Right ventricle myocardium inferior (tissue), 1 donor: ENCODE results near the gene CD274. TPM values are rescaled to one million over a fixed set of nuclear protein-coding genes. Genes with fewer than 3 reads are reported as not detected.
"Not testable (repeated sequence)": the region's sequence is repeated elsewhere in the genome, so short reads cannot be mapped to it uniquely, and the experiment has no call there.

Source experiments
- ATAC-seq: fragments of 200-7000 bp; cut with Tn5 transposase; one replicate; pipeline ENCODE4 v1.9.1; 2020; ENCODE audit warnings: mild to moderate bottlenecking, moderate library complexity
- DNase-seq: peaks from one replicate; pipeline ENCODE4 v3.0.0; 2021; ENCODE audit errors: missing footprints
- intact Hi-C: fragments of 100-400 bp; cut with DNase I; formaldehyde crosslinking; loops from one replicate; pipeline ENCODE4 v1.11.0; 2022
- total RNA-seq: library from RNA; stranded (reverse); fragmentation: NEBNext Ultra II Directional; extraction: Animal tissue kit (Norgen Biotek cat#: 25700); gene quantifications from one replicate; pipeline ENCODE4 v1.2.1, GENCODE V29; 2021
- donor health status: DM: no; HTN: yes; CAD: no; lungs with severe emphysema.

Gene CD274
- total RNA-seq, 1 donor from 2014 or later: 12.0 TPM

DNA sequence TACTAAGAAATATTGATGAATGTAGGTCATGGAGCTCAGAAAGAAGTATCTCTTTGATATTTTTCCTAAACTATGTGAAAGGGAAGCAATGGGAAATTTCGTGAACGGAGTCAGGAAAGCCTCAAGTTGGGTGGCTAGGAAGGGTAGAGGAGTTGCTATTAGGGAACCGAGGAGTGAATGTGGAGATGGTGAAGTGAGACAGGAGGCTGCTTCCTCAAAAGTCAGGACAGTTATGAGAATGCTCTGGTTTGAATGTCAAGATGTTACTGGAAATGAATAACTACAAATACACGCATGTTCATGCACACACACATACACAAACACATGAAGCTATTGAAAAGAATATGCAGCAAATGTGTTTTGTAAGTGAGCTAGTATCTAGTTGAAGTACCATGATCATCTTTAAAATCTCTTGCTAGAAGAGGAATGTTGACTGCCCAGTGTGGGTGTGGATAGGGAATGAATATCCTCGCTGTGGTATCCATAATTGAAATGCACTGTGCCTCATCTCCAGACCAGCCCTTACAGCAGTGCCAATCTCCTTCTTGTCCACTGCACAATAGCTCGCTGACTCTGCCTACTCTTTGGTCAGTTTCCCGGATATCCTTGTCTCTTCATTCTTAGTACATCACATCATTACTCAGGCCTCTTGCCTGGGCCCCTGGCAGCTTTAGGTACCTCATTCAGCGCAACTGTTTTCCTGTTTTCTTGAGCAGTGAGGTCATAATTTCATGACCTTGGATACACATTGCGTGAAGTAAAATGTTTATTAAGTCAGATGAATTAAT lies 38.1 kb downstream of the CD274 start:
- DNase-seq (no peak), ATAC-seq (no peak)
- intact Hi-C loops: no loop called here

- intact Hi-C loops: no loop called here
- DNase-seq (no peak), ATAC-seq (no peak)
Measured at GRCh38 chr9:5489630-5490490, 39.5 kb downstream of the CD274 start.

GRCh38 chr9:5492965-5493678 lies 42.8 kb downstream of the CD274 start:
- DNase-seq (no peak), ATAC-seq (no peak)
- intact Hi-C loops: no loop called here

- intact Hi-C loops: no loop called here
- DNase-seq (peak; percentile 70), ATAC-seq (peak; percentile 57)
Measured at GRCh38 chr9:5493679-5494511, 43.6 kb downstream of the CD274 start.

- intact Hi-C loops, ATAC-seq, DNase-seq: not testable (repeated sequence)
Measured at GRCh38 chr9:5494765-5495164, 44.4 kb downstream of the CD274 start.

DNA sequence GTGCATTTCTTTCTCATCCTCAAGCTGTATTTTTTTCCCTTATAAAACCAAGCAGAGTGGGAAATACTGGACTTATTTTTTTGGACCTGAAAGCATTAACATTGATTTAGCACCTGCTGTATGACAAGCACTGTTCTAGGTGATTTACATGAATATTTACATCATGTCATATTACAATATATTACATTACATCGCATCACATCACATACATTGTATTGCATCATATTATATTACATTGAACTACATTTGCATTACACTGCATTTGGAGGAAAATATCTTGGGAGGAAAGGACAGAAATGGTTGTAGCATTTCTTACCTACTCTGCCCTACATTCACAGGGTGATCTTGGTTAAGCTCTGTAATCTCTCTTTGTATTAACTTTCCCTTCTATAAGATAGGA lies 48.8 kb downstream of the CD274 start:
- DNase-seq (no peak), ATAC-seq (no peak)
- intact Hi-C loops: no loop called here

- peak; percentile 32 for ATAC-seq
- intact Hi-C loops: loop anchor here (1.0 to 5.0 kb wide), 2 partner anchors 50 to 87 kb away; partner anchors contain the start of gene CD274
- DNase-seq: no peak
Measured at GRCh38 chr9:5499889-5500398, 49.6 kb downstream of the CD274 start.

- intact Hi-C loops: loop anchor here (1.0 to 5.0 kb wide), 2 partner anchors 50 to 87 kb away; partner anchors contain the start of gene CD274
- peak; percentile 88 for ATAC-seq
- peak; percentile 77 for DNase-seq
Measured at GRCh38 chr9:5500441-5501235, 50.3 kb downstream of the CD274 start.

DNA sequence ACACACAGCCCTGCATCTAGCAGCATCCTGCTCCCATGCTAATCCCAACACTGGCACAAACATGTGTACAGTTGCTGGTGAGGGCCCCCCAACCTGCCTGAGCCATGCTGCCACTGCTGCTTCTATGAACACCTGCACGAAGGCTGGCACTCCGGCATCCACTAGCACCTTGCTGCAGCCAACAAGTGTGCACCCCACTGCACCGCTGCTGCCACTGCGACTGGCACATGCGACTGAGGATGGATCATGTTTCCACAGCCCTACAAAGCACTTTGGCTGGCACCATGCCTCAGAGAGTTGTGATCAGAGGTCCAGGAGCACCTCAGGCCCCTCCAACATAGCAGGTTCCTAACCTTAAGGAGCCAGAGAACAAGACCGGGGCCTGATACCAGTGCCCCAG lies 52.2 kb downstream of the CD274 start:
- ATAC-seq: peak; percentile 11
- no peak for DNase-seq
- intact Hi-C loops: loop anchor here (5.0 kb wide), 1 partner anchor 85 kb away; no protein-coding TSS in a partner anchor

DNA sequence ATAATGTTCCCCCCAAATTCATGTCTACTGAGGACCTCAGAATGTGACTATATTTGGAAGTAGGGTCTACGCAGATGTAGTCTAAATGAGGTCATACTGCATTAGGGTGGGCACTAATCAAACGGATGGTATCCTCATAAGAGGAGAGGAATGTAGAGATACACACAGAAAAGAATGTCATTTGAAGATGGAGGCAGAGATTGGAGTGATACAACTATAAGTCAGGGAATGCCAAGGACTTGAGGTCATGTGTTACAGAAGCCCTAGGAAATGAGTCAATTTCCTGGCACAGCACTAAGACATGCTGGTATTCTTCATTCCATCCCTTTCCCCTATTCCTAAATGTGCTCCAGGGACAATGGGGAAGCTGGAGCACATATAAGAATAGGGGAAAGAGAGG lies 59.2 kb downstream of the CD274 start:
- DNase-seq: no peak
- peak; percentile 54 for ATAC-seq
- intact Hi-C loops: no loop called here

GRCh38 chr9:5510360-5510931 lies 60.1 kb downstream of the CD274 start, which contains the start of gene PDCD1LG2:
Gene PDCD1LG2 (plus strand): TSS chr9:5510531. CDS start chr9:5522547, 12,016 bp downstream.
- ATAC-seq (peak; percentile 49), DNase-seq (no peak)
- intact Hi-C loops: no loop called here

- intact Hi-C loops: no loop called here
- no peak for DNase-seq
- ATAC-seq: no peak
Measured at GRCh38 chr9:5510989-5511388, 60.6 kb downstream of the CD274 start.

- ATAC-seq: peak; percentile 28
- DNase-seq: no peak
- intact Hi-C loops: no loop called here
Measured at GRCh38 chr9:5511476-5511875, 61.1 kb downstream of the CD274 start.

DNA sequence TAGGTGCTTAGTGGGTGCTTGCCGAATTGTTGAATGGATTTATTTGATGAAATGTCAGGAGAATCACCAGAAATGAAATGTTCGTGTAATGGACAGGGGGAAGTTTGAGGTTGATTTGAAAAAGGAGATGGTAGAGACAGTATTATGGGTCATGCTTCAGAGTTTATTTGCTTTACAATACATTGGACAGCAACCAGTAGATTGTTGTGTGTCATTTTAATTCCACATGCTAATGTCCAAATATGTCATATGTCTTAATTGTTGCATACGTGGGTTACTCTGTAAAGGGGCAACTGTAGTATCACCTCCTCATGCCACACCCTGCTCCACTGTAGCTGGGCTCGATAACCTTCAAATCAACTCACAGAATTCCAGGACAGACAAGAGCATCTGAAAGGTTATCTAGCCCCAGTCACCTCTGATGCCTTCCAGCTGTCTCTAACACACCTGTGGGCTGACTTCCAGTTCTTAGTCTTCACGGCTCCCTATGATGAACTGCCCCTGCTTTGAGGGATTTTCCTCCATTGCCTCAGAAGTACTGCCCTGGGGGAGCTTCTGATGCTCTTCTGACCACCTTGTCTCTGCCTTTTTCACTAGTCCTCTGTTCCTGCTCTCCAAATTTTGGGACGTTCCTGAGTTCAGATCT lies 61.7 kb downstream of the CD274 start:
- intact Hi-C loops: no loop called here
- DNase-seq (no peak), ATAC-seq (no peak)

DNA sequence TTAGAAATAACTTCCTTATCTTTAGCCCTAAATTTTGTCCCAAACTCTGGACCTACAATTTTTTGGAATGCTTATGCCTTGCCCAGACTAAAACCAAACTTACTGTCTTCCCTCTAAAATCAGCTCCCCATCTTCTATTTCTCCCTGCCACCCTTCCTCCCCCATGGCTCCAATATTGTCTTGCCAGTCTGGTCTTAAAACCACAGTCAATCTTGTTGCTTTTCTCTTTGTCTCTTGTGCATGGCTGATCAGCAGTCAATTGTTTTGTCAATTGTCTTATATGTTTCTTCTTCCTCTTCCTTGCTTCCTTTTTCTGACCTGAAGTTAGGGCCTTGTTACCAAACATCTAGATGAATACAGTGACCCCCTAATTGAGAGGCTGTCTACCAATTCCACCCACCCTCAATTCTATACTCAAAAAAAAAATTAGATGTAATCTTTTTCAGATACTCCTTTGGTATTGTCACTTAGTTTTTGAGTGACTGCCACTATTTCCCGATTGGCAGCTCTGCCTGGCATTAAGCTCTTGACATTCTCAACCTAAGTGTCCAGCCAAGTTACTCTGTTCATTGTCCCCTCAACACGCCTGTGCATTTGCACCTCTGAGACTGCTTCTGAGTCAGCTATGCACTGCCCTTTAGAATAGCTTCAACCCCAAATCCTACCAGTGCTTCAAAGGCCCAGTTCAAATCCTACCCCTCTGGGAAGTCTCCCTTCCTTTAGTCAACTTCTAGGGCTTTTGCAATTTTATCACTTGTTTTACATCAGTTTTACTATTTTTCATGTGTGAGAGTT lies 62.5 kb downstream of the CD274 start:
- ATAC-seq (peak; percentile 69), DNase-seq (no peak)
- intact Hi-C loops: no loop called here
